Stimulated activated CD8-positive, alpha-beta memory T cell treated with anti-CD3 and anti-CD28 coated beads, Interleukin-4, amount 100 ng/mL, for 24 hours (primary cell): ENCODE results near the gene BUD31.
A peak's percentile ranks its signal among the peaks of the same experiment; 100 is the strongest.
"Not testable (repeated sequence)": the region's sequence is repeated elsewhere in the genome, so short reads cannot be mapped to it uniquely, and the experiment has no call there.

ENCODE experiments used
- DNase-seq: peaks from one replicate; pipeline ENCODE4 v3.0.0-alpha.2; 2020; ENCODE audit warnings: low read depth

Gene BUD31

GRCh38 chr7:99380823-99381663 is 27.7 kb upstream of the BUD31 start:
- DNase-seq = peak; percentile 82

GRCh38 chr7:99381664-99382075 is 27.1 kb upstream of the BUD31 start:
- DNase-seq = no peak

- DNase-seq = no peak
Measured at GRCh38 chr7:99383203-99383602, 25.6 kb upstream of the BUD31 start.

- DNase-seq = no peak
Measured at GRCh38 chr7:99383791-99384370, 24.9 kb upstream of the BUD31 start.

GRCh38 chr7:99384523-99384922 is 24.2 kb upstream of the BUD31 start:
- no peak for DNase-seq

GRCh38 chr7:99385564-99385963 is 23.2 kb upstream of the BUD31 start:
- no peak for DNase-seq

- no peak for DNase-seq
Measured at GRCh38 chr7:99386584-99387238, 22.1 kb upstream of the BUD31 start.

- DNase-seq = not testable (repeated sequence)
Measured at GRCh38 chr7:99387239-99387635, 21.5 kb upstream of the BUD31 start.

GRCh38 chr7:99387912-99388311 is 20.9 kb upstream of the BUD31 start:
- DNase-seq = no peak

- no peak for DNase-seq
Measured at GRCh38 chr7:99389772-99390171, 19.0 kb upstream of the BUD31 start.

- DNase-seq = no peak
Measured at GRCh38 chr7:99390941-99391602, 17.7 kb upstream of the BUD31 start.

GRCh38 chr7:99392046-99392445 is 16.7 kb upstream of the BUD31 start:
- DNase-seq = no peak

GRCh38 chr7:99392659-99393354 is 16.0 kb upstream of the BUD31 start:
- DNase-seq = peak; percentile 75

GRCh38 chr7:99393355-99394187 is 15.2 kb upstream of the BUD31 start:
- DNase-seq = no peak

GRCh38 chr7:99394188-99394502 is 14.6 kb upstream of the BUD31 start:
- DNase-seq = no peak

- no peak for DNase-seq
Measured at GRCh38 chr7:99395616-99396327, 13.0 kb upstream of the BUD31 start.

- DNase-seq = no peak
Measured at GRCh38 chr7:99396418-99397296, 12.1 kb upstream of the BUD31 start.

GRCh38 chr7:99397297-99397983 is 11.3 kb upstream of the BUD31 start:
- no peak for DNase-seq

- DNase-seq = no peak
Measured at GRCh38 chr7:99398891-99399445, 9.8 kb upstream of the BUD31 start.
